Effector CD8-positive, alpha-beta T cell (primary cell): Measurements from ENCODE around the gene NPB.
"Not testable (repeated sequence)": the region's sequence is repeated elsewhere in the genome, so short reads cannot be mapped to it uniquely, and the experiment has no call there.

Experiments
- DNase-seq: peaks from one replicate; lab custom pipeline; 2025; lab: John Stamatoyannopoulos, UW

The NPB gene

DNA sequence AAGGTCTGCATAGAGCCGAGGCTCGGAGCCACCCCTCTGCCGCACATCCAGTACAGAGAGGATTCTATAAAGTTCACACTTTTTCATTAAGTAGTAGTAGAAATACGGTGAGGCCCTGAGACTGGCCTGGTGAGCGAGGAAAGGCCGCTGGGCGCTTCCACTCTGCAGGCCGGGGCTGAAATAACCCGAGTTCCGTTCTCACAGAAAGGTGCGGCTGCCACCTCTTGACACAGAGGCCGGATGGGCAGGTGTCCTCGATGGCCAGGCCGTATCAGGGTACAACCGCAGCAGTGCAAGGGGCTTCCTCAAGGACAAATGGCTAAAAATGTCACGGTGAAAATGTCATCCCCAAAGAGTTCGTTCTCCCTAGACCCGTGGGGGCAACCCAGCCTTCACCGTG, 9.9 kb downstream of the NPB start:
- no peak for DNase-seq

- DNase-seq, result no peak
These were observed 10.6 kb downstream of the NPB start for GRCh38 chr17:81912441-81913309.

- DNase-seq, result no peak
These were observed 11.5 kb downstream of the NPB start for GRCh38 chr17:81913394-81914102.

GRCh38 chr17:81914103-81914850, 12.2 kb downstream of the NPB start:
- no peak for DNase-seq

DNA sequence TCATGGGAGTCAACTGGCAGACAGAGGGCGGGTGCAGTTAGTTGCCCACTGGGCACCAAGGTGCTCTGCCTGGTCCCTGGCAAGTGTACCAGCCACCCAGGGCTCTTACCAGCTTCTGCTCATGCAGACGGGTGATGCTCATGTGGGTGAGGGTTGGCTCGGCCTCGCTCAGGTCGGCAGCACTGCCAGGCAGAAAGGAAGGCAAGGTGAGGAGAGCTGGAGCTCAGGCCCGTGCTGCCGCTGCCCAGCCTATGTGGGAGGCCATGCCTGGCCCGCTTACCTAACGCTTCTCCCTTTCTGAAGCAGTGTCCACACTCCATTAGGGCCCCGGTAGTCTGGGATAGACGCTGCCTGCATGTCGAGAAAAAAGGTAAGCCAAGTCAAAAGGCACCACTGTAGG, 13.3 kb downstream of the NPB start:
- no peak for DNase-seq

- DNase-seq, result no peak
These were observed 14.4 kb downstream of the NPB start for GRCh38 chr17:81916234-81917001.

DNA sequence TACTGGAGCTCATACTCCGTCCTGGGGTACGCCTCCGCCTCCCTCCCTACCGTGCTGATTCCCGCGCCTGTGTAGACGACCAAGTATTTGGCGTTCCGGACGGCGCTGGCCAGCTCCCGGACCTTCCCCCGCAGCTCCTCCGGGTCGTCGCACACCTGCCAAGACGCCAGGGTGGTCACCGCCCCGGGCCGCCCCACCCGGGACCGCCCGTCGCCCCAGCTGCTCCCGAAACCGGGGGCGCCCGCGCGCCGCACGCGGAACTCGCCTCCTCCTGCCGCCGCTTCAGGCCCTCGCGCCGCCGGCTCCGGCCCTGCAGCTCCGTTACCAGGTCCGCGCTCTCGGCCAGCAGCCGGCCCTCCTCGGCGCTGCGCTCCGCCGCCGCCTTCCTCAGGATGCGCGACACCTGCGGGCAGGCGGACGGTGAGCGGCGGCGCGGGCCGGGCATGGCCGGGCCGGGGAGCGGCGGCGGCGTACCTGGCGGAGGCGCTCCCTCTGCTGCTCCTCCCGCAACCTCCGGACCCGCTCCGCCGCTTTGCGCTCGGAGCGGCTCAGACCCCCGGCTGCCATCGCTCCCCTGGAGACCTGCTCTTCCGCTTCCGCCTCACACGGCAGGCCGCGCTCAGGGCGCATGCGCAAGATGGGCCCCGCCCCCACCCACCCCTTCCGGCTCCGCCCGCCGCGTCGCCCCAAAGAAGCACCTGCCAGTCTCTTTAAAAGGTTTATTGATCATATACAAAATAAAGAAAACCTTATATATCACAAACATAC, 15.7 kb downstream of the NPB start, which contains the start of gene SIRT7:
SIRT7 (minus strand) TSS at position 612 of the 768 bp plus-strand sequence; CDS start at position 567, 45 bp downstream.
- peak; percentile 88 for DNase-seq

DNA sequence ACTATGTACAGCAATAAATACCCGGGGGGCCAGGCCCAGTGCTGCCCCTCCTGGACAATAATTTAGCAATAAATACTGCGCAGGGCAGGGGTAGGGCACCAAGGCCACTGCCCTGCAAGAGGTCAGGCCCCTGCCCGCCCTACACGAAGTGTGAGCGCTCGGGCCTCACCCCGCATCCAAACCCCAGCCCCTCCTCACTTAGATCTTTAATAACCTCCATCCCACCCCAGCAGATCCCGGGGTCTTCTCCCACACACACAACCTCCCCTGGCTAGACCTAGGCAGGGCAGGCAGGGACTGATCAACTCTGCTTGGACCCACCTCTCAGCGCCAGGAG, 16.3 kb downstream of the NPB start:
- DNase-seq, result not testable (repeated sequence)

GRCh38 chr17:81918832-81919545, 17.0 kb downstream of the NPB start:
- DNase-seq, result no peak

GRCh38 chr17:81920612-81921536, 18.8 kb downstream of the NPB start:
- DNase-seq, result no peak

GRCh38 chr17:81921537-81921862, 19.5 kb downstream of the NPB start:
- DNase-seq, result no peak

DNA sequence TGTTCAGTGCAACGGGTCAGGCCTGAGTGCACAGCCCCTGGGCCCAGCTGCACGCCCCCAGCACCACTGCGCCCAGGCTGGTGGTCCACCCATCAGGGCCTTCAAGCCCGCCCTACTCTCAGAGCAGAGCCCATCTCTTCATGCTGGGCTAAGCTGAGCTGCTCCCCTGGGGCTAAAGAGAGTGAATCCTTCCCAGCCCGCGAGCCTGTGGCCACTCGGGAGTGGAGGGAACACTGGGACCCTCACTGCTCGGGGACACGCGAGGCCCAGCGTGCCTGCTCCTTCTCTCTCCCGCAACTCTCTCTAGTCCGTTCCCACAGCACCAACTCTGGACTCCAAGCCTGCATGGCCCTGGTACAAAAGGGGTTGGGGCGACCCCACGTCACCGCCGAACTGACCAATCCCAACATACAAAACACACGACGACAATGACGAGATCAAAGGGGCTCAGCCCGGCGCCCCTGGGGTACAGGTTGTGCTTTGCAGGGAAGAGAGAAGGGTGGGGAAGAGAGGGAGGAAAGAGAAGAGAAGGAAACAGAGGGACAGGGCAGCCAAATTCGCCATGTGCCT, 20.0 kb downstream of the NPB start:
- no peak for DNase-seq

GRCh38 chr17:81922566-81923301, 20.7 kb downstream of the NPB start:
- DNase-seq, result no peak

DNA sequence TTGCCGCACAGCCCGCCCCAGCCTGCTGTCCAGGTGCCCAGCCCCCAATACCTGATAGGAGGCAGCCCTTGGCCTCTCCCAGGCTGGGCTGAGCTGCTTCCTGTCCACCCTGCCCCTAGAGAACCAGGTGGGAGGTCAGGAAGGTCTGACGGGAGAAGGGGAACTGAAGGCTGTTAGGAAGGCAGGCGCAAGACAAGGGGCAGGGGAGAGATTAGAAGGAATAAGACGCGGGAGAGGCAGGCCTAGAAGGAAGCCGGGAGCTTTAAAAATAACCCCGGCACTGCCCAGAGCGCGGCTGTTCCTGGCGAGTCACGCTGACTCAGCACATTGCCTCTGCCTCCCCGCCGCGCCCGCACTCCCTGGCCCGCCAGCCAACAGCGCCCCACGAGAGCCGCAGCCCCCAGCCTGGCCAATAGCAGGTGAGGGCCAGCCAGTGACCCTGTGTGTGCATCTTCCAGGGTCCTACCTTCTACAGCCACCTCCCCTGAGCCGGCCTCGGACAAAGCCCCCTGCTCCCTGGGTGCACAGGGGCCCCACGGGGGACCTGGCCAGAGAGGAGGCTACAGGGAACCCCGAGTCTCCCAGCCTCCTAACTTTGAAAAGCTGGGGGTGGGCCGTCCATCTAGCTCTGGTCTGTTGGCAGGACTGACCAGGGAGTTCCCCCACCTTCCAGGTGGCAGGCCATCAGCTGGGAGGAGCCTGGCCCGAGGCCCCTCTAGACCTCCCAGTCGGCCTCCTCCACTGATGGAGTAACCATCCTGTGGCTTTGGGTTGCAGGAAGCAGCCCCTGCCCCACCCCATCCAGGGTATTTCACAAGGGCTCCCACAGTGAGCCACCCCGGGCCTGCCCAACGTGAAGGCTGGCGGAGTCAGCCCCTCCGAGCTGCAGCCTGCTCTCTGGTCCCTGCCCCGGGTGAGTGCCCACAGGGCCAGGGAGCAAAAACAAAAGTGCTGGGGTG, 21.5 kb downstream of the NPB start:
- no peak for DNase-seq

DNA sequence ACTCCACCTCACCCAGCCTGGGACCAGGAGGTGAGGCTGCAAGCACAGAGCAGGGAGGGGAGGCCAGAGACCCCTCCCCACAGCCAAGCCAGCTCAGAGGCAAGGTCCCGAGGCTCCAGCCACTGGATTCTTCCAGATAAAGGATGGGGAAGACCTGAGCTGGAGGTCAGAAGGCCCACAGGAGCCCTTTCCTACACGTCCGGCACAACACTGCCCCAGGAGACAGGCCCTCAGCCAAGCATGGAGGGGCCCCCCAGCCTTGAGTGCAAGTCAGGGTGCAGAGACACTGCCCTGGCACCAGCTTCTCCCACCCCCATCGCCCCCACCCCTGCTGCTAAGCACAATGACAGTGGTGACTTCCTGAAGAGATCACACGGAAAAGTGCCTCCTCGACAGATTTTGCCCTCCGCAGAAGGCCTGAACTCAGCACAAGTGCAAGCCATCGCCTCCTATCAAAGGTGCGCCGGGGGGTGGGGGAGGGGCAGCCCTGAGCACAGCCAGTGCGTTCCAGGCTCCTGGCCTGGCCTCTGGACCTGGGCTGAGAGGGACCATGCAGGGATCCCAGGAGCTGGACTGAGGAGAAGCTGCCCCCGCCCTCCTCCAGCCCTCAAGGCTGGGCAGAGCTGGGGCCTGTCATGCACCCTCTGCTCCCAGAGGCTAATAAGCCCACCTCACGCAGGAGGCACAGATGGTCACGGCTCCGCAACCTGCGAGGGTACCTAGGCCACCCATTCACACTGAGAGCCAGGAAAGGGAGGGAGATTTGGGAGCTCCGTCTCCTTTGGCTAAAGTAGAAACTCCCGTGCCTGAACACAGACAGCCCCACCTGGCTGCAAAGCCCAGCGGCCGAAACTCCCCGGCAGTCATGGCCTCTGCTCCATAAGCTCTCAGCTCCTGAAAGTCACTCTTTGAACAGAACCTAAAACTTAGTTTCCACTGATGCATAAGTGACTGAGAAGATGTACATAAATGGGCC, 22.8 kb downstream of the NPB start:
- no peak for DNase-seq
